T-helper 1 cell treated with Interleukin-12 subunit alpha and Interleukin-12 subunit beta and Interleukin-4 antibody, amounts not matched to agents 30 μg/mL and 1 μg/mL, for 36 hours (primary cell): Measurements from ENCODE around the gene HEY2.

Experiments used
- H3K27ac Mint-ChIP-seq: one replicate; pipeline ENCODE4 v1.8.0; 2021; ENCODE audit warnings: mild to moderate bottlenecking, mixed read lengths
- H3K27me3 Mint-ChIP-seq: one replicate; pipeline ENCODE4 v1.8.0; 2021; ENCODE audit warnings: low read depth, mixed read lengths
- H3K36me3 Mint-ChIP-seq: one replicate; pipeline ENCODE4 v1.8.0; 2021; ENCODE audit warnings: low read depth, mixed read lengths
- H3K4me1 Mint-ChIP-seq: one replicate; pipeline ENCODE4 v1.8.0; 2021; ENCODE audit warnings: low read depth, mixed read lengths
- H3K4me3 Mint-ChIP-seq: one replicate; pipeline ENCODE4 v1.8.0; 2021; ENCODE audit warnings: mild to moderate bottlenecking, moderate library complexity, mixed read lengths
- H3K9me3 Mint-ChIP-seq: one replicate; pipeline ENCODE4 v1.8.0; 2021; ENCODE audit warnings: mixed read lengths

The HEY2 gene

DNA sequence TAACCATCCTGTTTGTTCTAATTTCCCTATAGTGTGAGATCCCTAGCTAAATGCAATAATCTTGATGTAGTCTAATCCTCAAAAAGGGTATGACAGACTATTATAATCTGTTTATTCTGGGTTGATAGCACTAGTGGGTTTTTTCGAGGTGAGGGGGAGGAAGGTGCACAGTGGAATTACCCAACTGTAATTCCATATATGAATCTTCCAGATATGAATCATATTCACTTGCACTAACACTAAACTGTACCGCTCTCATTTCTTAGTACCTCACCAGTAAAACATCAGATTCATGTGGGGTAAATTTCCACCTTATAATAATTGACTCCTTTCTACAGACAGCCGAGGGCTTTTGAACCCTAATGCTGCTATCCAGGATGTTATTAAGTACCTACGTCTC is 57.9 kb downstream of the HEY2 start:
- Mint-ChIP-seq H3K36me3 (peaks cover 26% of the 10 kb centered on the region), H3K9me3 (no peaks in the 10 kb centered on the region), H3K27ac (peak overlapping the region; percentile 32), H3K4me3 (peak overlapping the region; percentile 4), H3K27me3 (no peaks in the 10 kb centered on the region), H3K4me1 (peaks cover 51% of the 10 kb centered on the region)

DNA sequence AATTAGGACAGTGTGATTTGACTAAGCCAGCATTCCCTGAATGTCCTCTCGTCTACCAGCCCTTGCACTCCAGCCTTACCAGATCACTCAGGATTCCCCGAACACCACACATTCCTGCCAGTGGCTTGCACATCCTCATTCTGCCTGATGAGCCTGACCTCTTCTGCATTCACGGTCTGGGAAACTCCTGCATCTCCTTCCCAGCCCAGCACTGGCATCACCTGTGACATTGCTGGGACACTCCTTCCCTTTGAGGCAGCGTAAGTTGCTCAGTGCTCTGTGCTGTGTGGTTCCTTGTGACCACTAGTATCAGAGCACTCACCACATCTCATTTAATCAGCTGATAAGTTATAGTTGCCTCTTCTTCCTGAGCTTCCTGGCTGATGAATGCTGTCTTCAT is 58.6 kb downstream of the HEY2 start:
- Mint-ChIP-seq H3K4me3 (peak overlapping the region; percentile 16), H3K36me3 (peaks cover 29% of the 10 kb centered on the region), H3K27me3 (no peaks in the 10 kb centered on the region), H3K27ac (peak overlapping the region; percentile 52), H3K4me1 (peaks cover 51% of the 10 kb centered on the region), H3K9me3 (no peaks in the 10 kb centered on the region)

DNA sequence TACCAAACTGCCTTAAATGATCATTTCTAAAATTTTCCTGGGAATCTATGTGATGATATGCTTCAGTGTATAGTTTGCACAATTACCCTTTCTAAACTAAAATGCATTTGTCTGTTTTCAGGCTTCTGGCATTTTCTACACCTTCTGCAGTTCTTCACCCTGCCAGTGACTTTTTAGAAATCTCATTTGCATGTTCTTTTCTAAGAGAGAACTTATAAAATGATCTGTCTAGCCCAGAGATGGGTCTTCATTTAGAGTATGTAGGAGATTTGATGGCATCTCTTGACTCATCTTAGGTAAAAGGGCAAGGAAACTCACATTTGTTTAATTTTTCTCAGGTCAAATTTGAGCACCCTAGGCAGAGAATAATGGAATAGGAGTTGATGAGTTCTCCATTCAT is 59.2 kb downstream of the HEY2 start:
- Mint-ChIP-seq H3K36me3 (peaks cover 27% of the 10 kb centered on the region), H3K9me3 (no peaks in the 10 kb centered on the region), H3K27me3 (no peaks in the 10 kb centered on the region), H3K4me3 (no peak overlapping the region), H3K4me1 (peaks cover 50% of the 10 kb centered on the region), H3K27ac (no peak overlapping the region)

DNA sequence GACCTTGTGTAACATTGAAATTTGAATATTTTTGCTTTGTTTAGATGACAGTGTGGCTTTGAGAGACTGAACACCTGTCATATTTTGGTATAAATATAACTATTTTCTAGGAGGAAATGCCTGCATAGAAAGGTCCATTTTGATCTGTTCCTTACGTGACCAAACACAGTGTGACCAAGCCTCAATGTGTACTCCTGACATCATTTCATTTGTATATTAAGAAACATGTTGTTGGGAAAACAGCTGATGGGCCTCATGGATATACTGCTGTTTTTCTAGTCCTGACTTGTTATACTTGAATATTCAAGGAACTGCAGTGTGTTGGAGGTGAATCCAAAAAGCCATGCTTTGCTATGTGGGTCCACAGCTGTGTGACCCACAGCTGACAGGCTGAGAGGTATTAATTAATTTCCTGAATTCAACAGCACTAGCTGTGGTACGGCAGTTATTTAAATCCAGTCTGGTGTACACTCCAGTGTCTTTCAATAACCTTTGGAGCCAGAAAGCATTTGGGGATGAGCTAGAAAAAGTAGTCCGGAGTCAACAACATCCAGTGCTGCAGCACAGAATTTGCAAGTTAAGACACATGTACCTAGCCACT is 60.2 kb downstream of the HEY2 start:
- H3K36me3 Mint-ChIP-seq = peaks cover 24% of the 10 kb centered on the region
- H3K4me3 Mint-ChIP-seq = no peak overlapping the region
- no peaks in the 10 kb centered on the region for H3K27me3 Mint-ChIP-seq
- H3K4me1 Mint-ChIP-seq = peaks cover 46% of the 10 kb centered on the region
- H3K27ac Mint-ChIP-seq = no peak overlapping the region
- H3K9me3 Mint-ChIP-seq = no peaks in the 10 kb centered on the region

DNA sequence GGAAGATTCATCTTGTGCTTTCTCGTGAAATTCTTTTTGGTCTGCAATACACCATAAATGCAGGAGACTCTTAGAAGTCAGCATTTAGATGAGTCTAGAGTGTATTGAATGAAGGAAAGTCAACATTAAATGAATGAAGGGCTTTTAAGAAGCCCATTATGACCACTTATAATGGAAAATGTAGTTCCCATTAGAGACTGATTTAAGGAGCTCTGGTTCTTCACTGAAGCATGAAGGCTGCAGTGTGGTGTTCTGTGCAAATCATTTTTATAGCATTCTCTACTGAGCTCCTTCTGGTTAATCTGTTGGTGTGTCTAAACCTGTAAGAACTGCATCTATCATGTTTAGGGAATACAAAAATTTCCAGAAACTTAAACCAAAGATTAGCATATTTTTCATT is 61.0 kb downstream of the HEY2 start:
- peaks cover 28% of the 10 kb centered on the region for H3K36me3 Mint-ChIP-seq
- no peaks in the 10 kb centered on the region for H3K9me3 Mint-ChIP-seq
- no peak overlapping the region for H3K4me3 Mint-ChIP-seq
- H3K27ac Mint-ChIP-seq = no peak overlapping the region
- H3K27me3 Mint-ChIP-seq = no peaks in the 10 kb centered on the region
- peaks cover 47% of the 10 kb centered on the region for H3K4me1 Mint-ChIP-seq
